ENCODE measurements around the gene OR51B5. TPM values are rescaled to one million over a fixed set of nuclear protein-coding genes. Genes with fewer than 3 reads are reported as not detected.

Gene OR51B5
- total RNA-seq, 4 donors from 2014 or later: not detected

DNA sequence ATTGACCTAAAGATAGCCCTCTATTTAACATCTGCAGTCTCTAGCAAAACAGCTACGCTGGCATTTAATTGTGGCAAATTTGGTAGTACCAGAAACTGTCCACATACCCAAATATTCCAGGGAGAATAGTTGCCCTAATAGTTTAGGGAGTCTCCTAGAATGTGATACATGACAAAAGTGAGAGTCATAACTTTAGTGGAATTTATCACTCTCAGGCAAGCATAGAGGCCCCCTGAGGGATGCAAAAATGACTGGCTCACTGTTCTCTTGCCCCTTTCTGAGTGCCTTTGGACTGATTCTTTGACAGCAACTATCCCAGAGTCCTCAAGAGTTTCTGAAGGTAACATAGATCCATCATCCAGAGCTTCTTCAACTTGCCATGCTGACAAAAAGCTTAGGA is 39.3 kb downstream of the OR51B5 start:
- WGBS, 2 donors (ENCODE audit: low coverage in 1 of 2): 67 to 100% methylated on average over 1 of the region's 1 CpG

DNA sequence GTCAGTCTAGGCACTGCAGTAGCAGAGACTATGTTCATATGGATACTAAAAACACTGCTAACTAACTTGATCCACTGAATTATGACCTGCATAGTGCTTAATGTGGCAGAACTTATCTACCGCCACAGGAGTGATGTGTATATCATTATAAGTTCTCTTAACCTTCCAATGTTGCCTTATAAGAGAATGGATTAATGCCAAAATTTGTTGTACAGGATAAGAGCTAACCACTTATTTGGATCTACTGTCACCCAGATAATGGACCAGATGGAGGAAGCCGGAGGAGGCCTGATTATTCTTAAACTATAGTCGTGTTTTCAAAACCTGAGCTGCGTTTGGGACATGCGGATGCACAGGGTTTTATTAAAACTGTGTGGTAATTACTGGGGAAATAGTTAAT is 39.7 kb downstream of the OR51B5 start:
- no peaks in the 10 kb centered on the region for H3K4me1 ChIP-seq
- no peak for ATAC-seq

More for the DNA sequence above, 39.3 kb downstream of the OR51B5 start:
- Histone ChIP-seq H3K27me3 (no peaks in the 10 kb centered on the region), H3K9me3 (no peaks in the 10 kb centered on the region), H3K4me1 (no peaks in the 10 kb centered on the region), H3K36me3 (no peaks in the 10 kb centered on the region), H3K27ac (no peak overlapping the region), H3K4me3 (no peak overlapping the region)
- no peak for ATAC-seq
- TF ChIP-seq, protein P1, sequence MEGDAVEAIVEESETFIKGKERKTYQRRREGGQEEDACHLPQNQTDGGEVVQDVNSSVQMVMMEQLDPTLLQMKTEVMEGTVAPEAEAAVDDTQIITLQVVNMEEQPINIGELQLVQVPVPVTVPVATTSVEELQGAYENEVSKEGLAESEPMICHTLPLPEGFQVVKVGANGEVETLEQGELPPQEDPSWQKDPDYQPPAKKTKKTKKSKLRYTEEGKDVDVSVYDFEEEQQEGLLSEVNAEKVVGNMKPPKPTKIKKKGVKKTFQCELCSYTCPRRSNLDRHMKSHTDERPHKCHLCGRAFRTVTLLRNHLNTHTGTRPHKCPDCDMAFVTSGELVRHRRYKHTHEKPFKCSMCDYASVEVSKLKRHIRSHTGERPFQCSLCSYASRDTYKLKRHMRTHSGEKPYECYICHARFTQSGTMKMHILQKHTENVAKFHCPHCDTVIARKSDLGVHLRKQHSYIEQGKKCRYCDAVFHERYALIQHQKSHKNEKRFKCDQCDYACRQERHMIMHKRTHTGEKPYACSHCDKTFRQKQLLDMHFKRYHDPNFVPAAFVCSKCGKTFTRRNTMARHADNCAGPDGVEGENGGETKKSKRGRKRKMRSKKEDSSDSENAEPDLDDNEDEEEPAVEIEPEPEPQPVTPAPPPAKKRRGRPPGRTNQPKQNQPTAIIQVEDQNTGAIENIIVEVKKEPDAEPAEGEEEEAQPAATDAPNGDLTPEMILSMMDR (IDR thresholded peaks at IDR 0.05): no peak
- no peak for TF ChIP-seq EP300 (IDR thresholded peaks at IDR 0.05)
- TF ChIP-seq POLR2A (IDR thresholded peaks at IDR 0.05): no peak
- TF ChIP-seq POLR2AphosphoS5 (IDR thresholded peaks at IDR 0.05): no peak

DNA sequence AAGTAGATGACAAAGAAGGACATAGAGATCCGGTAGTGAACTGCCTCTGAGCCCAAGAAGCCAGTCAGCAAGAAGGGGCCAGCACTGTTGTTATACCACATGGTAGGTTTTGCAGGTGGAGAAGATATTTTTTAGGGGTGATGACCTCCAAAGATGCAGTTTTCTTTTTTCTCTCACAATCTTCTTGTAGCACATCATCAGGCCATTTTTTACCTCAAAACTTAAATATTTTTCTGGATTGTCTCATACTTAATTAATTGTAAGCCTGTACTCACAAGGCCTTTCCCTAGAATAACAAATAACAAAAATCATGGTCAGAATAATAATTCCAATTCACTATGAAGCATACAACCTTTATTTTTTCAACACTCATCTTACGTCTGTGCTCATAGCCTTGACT is 41.5 kb downstream of the OR51B5 start, which contains the start of gene OR51B4:
OR51B4 (minus strand) TSS at position 101 of the 400 bp plus-strand sequence; CDS start at position 101, 0 bp downstream.
- H3K4me3 ChIP-seq: no peak within 1 kb of the TSS
- no peak for ATAC-seq
- H3K36me3 ChIP-seq: no peaks in the 10 kb centered on the region
- 61 to 71% methylated on average over 2 of the region's 2 CpGs for WGBS, 2 donors (ENCODE audit: low coverage in 1 of 2)
- TF ChIP-seq, protein P1 (IDR thresholded peaks at IDR 0.05): no peak
- H3K9me3 ChIP-seq: no peaks in the 10 kb centered on the region
- no peaks in the 10 kb centered on the region for H3K4me1 ChIP-seq
- no peak within 1 kb of the TSS for H3K27ac ChIP-seq
- no peaks in the 10 kb centered on the region for H3K27me3 ChIP-seq

More for the DNA sequence above, 39.7 kb downstream of the OR51B5 start:
- Histone ChIP-seq H3K27ac (no peak overlapping the region), H3K27me3 (no peaks in the 10 kb centered on the region), H3K36me3 (no peaks in the 10 kb centered on the region), H3K9me3 (no peaks in the 10 kb centered on the region), H3K4me3 (no peak overlapping the region)
- TF ChIP-seq, protein P1 (IDR thresholded peaks at IDR 0.05): no peak
- TF ChIP-seq POLR2A (IDR thresholded peaks at IDR 0.05) (no peak), POLR2AphosphoS5 (IDR thresholded peaks at IDR 0.05) (no peak), EP300 (IDR thresholded peaks at IDR 0.05) (no peak)
- 71 to 75% methylated on average over 5 of the region's 5 CpGs for WGBS, 2 donors (ENCODE audit: low coverage in 1 of 2)

DNA sequence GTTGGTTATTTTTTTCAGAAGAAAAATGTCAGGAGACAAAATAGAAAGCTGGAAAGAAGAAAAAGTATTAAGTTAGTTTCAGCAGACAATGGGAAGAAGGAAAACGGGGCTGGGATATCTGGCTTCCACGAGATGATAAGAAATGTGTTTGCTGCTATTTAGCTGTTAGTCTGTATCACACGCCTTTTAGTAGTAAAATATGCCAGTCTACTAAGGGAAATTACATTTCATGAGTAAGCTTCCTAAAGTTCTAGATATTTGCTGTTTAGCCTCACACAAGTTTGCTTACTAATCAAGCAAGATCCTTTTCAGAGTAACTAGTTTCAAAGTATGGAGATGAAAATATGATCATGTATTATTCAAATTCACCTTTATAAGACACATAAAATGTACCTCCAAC is 43.1 kb downstream of the OR51B5 start:
- 55 to 63% methylated on average over 3 of the region's 3 CpGs for WGBS, 2 donors (ENCODE audit: low coverage in 1 of 2)
- Histone ChIP-seq H3K27ac (no peak overlapping the region), H3K9me3 (no peaks in the 10 kb centered on the region), H3K36me3 (no peaks in the 10 kb centered on the region), H3K4me1 (no peaks in the 10 kb centered on the region), H3K4me3 (no peak overlapping the region), H3K27me3 (no peaks in the 10 kb centered on the region)
- no peak for ATAC-seq
- TF ChIP-seq EP300 (IDR thresholded peaks at IDR 0.05): no peak
- no peak for TF ChIP-seq POLR2AphosphoS5 (IDR thresholded peaks at IDR 0.05)
- TF ChIP-seq POLR2A (IDR thresholded peaks at IDR 0.05): no peak
- TF ChIP-seq, protein P1 (IDR thresholded peaks at IDR 0.05): no peak

DNA sequence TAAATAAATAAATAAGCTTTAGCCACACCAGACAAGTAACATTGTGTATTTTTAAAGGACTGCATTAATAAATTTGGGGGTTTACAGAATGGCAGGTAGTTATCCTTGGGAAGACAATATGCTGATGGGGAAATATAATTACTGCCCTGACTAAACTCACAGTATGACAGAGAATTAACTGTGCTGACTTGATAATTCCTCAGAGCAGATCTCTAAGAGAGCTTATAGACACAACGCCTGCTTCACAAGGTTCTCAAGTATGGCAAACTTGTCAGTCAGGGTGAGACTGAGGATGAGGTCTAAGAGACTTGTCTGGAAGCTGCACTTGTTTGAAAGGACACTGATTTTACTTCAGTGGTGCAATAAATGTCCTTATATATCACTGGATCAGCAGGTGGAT is 44.9 kb downstream of the OR51B5 start:
- no peaks in the 10 kb centered on the region for H3K4me1 ChIP-seq
- H3K36me3 ChIP-seq: no peaks in the 10 kb centered on the region
- TF ChIP-seq, protein P1 (IDR thresholded peaks at IDR 0.05): no peak
- TF ChIP-seq EP300 (IDR thresholded peaks at IDR 0.05): no peak
- no peak for TF ChIP-seq POLR2A (IDR thresholded peaks at IDR 0.05)
- TF ChIP-seq POLR2AphosphoS5 (IDR thresholded peaks at IDR 0.05): no peak
- H3K4me3 ChIP-seq: no peak overlapping the region
- no peaks in the 10 kb centered on the region for H3K9me3 ChIP-seq
- no peaks in the 10 kb centered on the region for H3K27me3 ChIP-seq
- ATAC-seq: no peak
- WGBS, 2 donors (ENCODE audit: low coverage in 1 of 2): 64 to 70% methylated on average over 1 of the region's 1 CpG
- H3K27ac ChIP-seq: no peak overlapping the region
